HEK293 (cell line): ENCODE measurements around the gene BCL2.

Experiments
- CTCF ChIA-PET: fragments of 350-600 bp; formaldehyde crosslinking; extraction: SDS; loops from one replicate; lab custom pipeline; 2021; ENCODE audit warnings: antibody characterized with exemption; lab: Yijun Ruan, JAX
- POLR2A ChIA-PET: fragments of 300-600 bp; formaldehyde crosslinking; extraction: SDS; loops from one replicate; lab custom pipeline; 2020; ENCODE audit warnings: antibody characterized with exemption, inconsistent platforms; lab: Yijun Ruan, JAX
- H3K27ac ChIP-seq: fragments of 200-500 bp; sonication (Bioruptor generic); 2 replicates; pipeline ENCODE4 v1.5.1; 2014; ENCODE audit warnings: low read depth, low read length, control low read depth, inconsistent platforms; ENCODE audit errors: extremely low read depth
- H3K36me3 ChIP-seq, 2 experiments: fragments of 200-500 bp in 1 of 2; sonication (Bioruptor generic) in 1 of 2; 1 replicate in 1 of 2; 2 replicates in 1 of 2; pipeline ENCODE4 v1.5.1; 2014 to 2017; ENCODE audit warnings: inconsistent platforms in 2 of 2, low read length in 2 of 2; ENCODE audit not compliant: control insufficient read depth in 2 of 2, insufficient read depth in 1 of 2
- H3K4me1 ChIP-seq: fragments of 200-500 bp; sonication (Bioruptor generic); 2 replicates; pipeline ENCODE4 v1.5.1; 2014; ENCODE audit warnings: mild to moderate bottlenecking, low read length, inconsistent platforms; ENCODE audit not compliant: control insufficient read depth, insufficient read depth
- H3K4me3 ChIP-seq: 2 replicates; pipeline ENCODE4 v1.5.1; 2011; ENCODE audit warnings: low read depth, mild to moderate bottlenecking, control low read depth, low read length, moderate library complexity
- H3K9me3 ChIP-seq: fragments of 200-500 bp; sonication (Bioruptor generic); 2 replicates; pipeline ENCODE4 v1.5.1; 2014; ENCODE audit warnings: low read depth, low read length, inconsistent platforms; ENCODE audit not compliant: control insufficient read depth, insufficient read depth
- GLI2 ChIP-seq: fragments of 450-650 bp; formaldehyde crosslinking; IDR thresholded peaks from 2 replicates; pipeline ENCODE4; 2017; ENCODE audit warnings: missing biosample characterization, missing genetic modification characterization, low read depth, borderline replicate concordance
- KLF8 ChIP-seq: fragments of 450-650 bp; formaldehyde crosslinking; IDR thresholded peaks from 2 replicates; pipeline ENCODE4 v1.5.1; 2016; ENCODE audit warnings: missing biosample characterization, missing genetic modification characterization
- REPIN1 ChIP-seq: fragments of 450-650 bp; formaldehyde crosslinking; IDR thresholded peaks from 2 replicates; pipeline ENCODE4 v1.5.1; 2017; ENCODE audit warnings: missing biosample characterization, missing genetic modification characterization, low read depth
- SP2 ChIP-seq: fragments of 450-650 bp; formaldehyde crosslinking; IDR thresholded peaks from 2 replicates; pipeline ENCODE4 v1.5.1; 2016; ENCODE audit warnings: missing biosample characterization, missing genetic modification characterization
- ZBTB11 ChIP-seq: fragments of 450-650 bp; formaldehyde crosslinking; conservative IDR thresholded peaks from 2 replicates; pipeline ENCODE4 v1.5.1; 2016; ENCODE audit warnings: low read depth, missing biosample characterization, missing genetic modification characterization
- ZBTB21 ChIP-seq: fragments of 450-650 bp; formaldehyde crosslinking; IDR thresholded peaks from 2 replicates; pipeline ENCODE4 v1.5.1; 2017; ENCODE audit warnings: missing biosample characterization, missing genetic modification characterization
- ZBTB7A ChIP-seq: fragments of 450-650 bp; formaldehyde crosslinking; IDR thresholded peaks from 2 replicates; pipeline ENCODE4 v1.5.1; 2016; ENCODE audit warnings: low read depth, missing biosample characterization, missing genetic modification characterization
- ZNF10 ChIP-seq: fragments of 450-650 bp; formaldehyde crosslinking; IDR thresholded peaks from 2 replicates; pipeline ENCODE4 v1.5.1; 2017; ENCODE audit warnings: missing biosample characterization, missing genetic modification characterization
- ZNF133 ChIP-seq: fragments of 450-650 bp; formaldehyde crosslinking; IDR thresholded peaks from 2 replicates; pipeline ENCODE4 v1.5.1; 2016; ENCODE audit warnings: missing biosample characterization, missing genetic modification characterization
- ZNF175 ChIP-seq: fragments of 450-650 bp; formaldehyde crosslinking; IDR thresholded peaks from 2 replicates; pipeline ENCODE4 v1.5.1; 2016; ENCODE audit warnings: missing biosample characterization, missing genetic modification characterization
- ZNF214 ChIP-seq: fragments of 450-650 bp; formaldehyde crosslinking; IDR thresholded peaks from 2 replicates; pipeline ENCODE4 v1.5.1; 2017; ENCODE audit warnings: missing biosample characterization, mild to moderate bottlenecking, missing genetic modification characterization, borderline replicate concordance
- ZNF221 ChIP-seq: fragments of 450-650 bp; formaldehyde crosslinking; IDR thresholded peaks from 2 replicates; pipeline ENCODE4 v1.5.1; 2017; ENCODE audit warnings: missing biosample characterization, missing genetic modification characterization, borderline replicate concordance
- ZNF311 ChIP-seq: fragments of 450-650 bp; formaldehyde crosslinking; IDR thresholded peaks from 2 replicates; pipeline ENCODE4 v1.5.1; 2017; ENCODE audit warnings: missing biosample characterization, missing genetic modification characterization, borderline replicate concordance
- ZNF324 ChIP-seq: fragments of 450-650 bp; formaldehyde crosslinking; IDR thresholded peaks from 2 replicates; pipeline ENCODE4 v1.5.1; 2016; ENCODE audit warnings: missing biosample characterization, missing genetic modification characterization
- ZNF426 ChIP-seq: fragments of 450-650 bp; formaldehyde crosslinking; IDR thresholded peaks from 2 replicates; pipeline ENCODE4 v1.5.1; 2017; ENCODE audit warnings: missing biosample characterization, missing genetic modification characterization, mild to moderate bottlenecking, inconsistent platforms, moderate library complexity
- ZNF521 ChIP-seq: fragments of 450-650 bp; formaldehyde crosslinking; IDR thresholded peaks from 2 replicates; pipeline ENCODE4 v1.5.1; 2017; ENCODE audit warnings: missing biosample characterization, mild to moderate bottlenecking, missing genetic modification characterization
- ZNF571 ChIP-seq: fragments of 450-650 bp; formaldehyde crosslinking; IDR thresholded peaks from 2 replicates; pipeline ENCODE4 v1.5.0; 2017; ENCODE audit warnings: missing biosample characterization, missing genetic modification characterization
- ZNF585B ChIP-seq: fragments of 450-650 bp; formaldehyde crosslinking; IDR thresholded peaks from 2 replicates; pipeline ENCODE4 v1.5.1; 2016; ENCODE audit warnings: missing biosample characterization, missing genetic modification characterization
- ZNF600 ChIP-seq: fragments of 450-650 bp; formaldehyde crosslinking; IDR thresholded peaks from 2 replicates; pipeline ENCODE4 v1.5.1; 2016; ENCODE audit warnings: missing biosample characterization, missing genetic modification characterization
- ZNF639 ChIP-seq: fragments of 450-650 bp; formaldehyde crosslinking; IDR thresholded peaks from 2 replicates; pipeline ENCODE4 v1.5.1; 2016; ENCODE audit warnings: missing biosample characterization, missing genetic modification characterization
- ZNF658 ChIP-seq: fragments of 450-650 bp; formaldehyde crosslinking; IDR thresholded peaks from 2 replicates; pipeline ENCODE4; 2016; ENCODE audit warnings: missing biosample characterization, missing genetic modification characterization
- ZNF670 ChIP-seq: fragments of 450-650 bp; formaldehyde crosslinking; IDR thresholded peaks from 2 replicates; pipeline ENCODE4 v1.5.1; 2016; ENCODE audit warnings: missing biosample characterization, missing genetic modification characterization, low read depth
- ZNF837 ChIP-seq: fragments of 450-650 bp; formaldehyde crosslinking; IDR thresholded peaks from 2 replicates; pipeline ENCODE4 v1.5.1; 2016; ENCODE audit warnings: missing biosample characterization, missing genetic modification characterization
- ZSCAN16 ChIP-seq: fragments of 450-650 bp; formaldehyde crosslinking; IDR thresholded peaks from 2 replicates; pipeline ENCODE4 v1.5.1; 2016; ENCODE audit warnings: missing biosample characterization, missing genetic modification characterization
- ZSCAN23 ChIP-seq: fragments of 450-650 bp; formaldehyde crosslinking; IDR thresholded peaks from 2 replicates; pipeline ENCODE4 v1.5.1; 2016; ENCODE audit warnings: missing biosample characterization, missing genetic modification characterization
- ZXDB ChIP-seq: fragments of 450-650 bp; formaldehyde crosslinking; IDR thresholded peaks from 2 replicates; pipeline ENCODE4 v1.5.1; 2016; ENCODE audit warnings: missing biosample characterization, missing genetic modification characterization
- TF ChIP-seq, protein P1 (sequence below): fragments of 450-650 bp; formaldehyde crosslinking; IDR thresholded peaks from 2 replicates; pipeline ENCODE4 v1.5.1; 2016; ENCODE audit warnings: missing biosample characterization, missing genetic modification characterization, borderline replicate concordance
- TF ChIP-seq, protein P2 (sequence below): fragments of 450-650 bp; formaldehyde crosslinking; IDR thresholded peaks from 2 replicates; pipeline ENCODE4 v1.5.1; 2016; ENCODE audit warnings: missing biosample characterization, missing genetic modification characterization

The BCL2 gene

DNA sequence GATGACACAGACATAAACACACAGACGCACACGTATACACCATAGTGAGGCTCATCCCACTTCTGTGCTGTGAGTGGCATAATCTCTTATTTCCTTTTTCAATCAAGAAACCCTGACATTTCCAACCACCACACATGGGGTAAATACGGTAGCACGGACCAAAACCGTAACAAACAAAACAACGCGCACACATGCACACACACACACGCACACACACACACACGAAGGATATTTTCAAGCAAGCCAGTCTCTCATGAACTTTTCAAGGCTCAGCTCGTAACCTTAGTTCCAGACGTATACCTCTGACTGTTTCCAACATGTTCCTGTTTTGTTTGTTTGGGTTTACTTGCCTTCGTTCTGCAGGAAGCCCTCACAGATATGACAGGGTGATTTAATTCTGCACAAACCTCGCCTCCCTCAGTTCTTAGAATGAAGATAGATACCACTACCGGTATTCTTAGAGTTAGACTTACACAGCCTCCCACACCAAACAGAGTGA, 119.8 kb downstream of the BCL2 start (continued):
- TF ChIP-seq, protein P1, sequence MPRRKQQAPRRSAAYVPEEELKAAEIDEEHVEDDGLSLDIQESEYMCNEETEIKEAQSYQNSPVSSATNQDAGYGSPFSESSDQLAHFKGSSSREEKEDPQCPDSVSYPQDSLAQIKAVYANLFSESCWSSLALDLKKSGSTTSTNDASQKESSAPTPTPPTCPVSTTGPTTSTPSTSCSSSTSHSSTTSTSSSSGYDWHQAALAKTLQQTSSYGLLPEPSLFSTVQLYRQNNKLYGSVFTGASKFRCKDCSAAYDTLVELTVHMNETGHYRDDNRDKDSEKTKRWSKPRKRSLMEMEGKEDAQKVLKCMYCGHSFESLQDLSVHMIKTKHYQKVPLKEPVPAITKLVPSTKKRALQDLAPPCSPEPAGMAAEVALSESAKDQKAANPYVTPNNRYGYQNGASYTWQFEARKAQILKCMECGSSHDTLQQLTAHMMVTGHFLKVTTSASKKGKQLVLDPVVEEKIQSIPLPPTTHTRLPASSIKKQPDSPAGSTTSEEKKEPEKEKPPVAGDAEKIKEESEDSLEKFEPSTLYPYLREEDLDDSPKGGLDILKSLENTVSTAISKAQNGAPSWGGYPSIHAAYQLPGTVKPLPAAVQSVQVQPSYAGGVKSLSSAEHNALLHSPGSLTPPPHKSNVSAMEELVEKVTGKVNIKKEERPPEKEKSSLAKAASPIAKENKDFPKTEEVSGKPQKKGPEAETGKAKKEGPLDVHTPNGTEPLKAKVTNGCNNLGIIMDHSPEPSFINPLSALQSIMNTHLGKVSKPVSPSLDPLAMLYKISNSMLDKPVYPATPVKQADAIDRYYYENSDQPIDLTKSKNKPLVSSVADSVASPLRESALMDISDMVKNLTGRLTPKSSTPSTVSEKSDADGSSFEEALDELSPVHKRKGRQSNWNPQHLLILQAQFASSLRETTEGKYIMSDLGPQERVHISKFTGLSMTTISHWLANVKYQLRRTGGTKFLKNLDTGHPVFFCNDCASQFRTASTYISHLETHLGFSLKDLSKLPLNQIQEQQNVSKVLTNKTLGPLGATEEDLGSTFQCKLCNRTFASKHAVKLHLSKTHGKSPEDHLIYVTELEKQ = no peak
- TF ChIP-seq ZBTB21 = no peak
- no peak for TF ChIP-seq ZNF639 (tag by site-specific recombination)
- TF ChIP-seq ZNF426 = no peak
- no peak for TF ChIP-seq ZNF311 (tag by site-specific recombination)
- TF ChIP-seq ZBTB11 (tag by site-specific recombination) = no peak
- TF ChIP-seq ZBTB7A = no peak
- no peak for TF ChIP-seq ZNF670 (tag by site-specific recombination)
- TF ChIP-seq ZNF214 (tag by site-specific recombination) = no peak
- no peak for TF ChIP-seq ZNF571 (tag by site-specific recombination)
- no peak for TF ChIP-seq ZNF221 (tag by site-specific recombination)
- TF ChIP-seq ZNF175 (tag by site-specific recombination) = no peak
- TF ChIP-seq SP2 (tag by site-specific recombination) = no peak
- peak; percentile 89 for TF ChIP-seq ZNF600
- TF ChIP-seq ZNF837 (tag by site-specific recombination) = no peak
- TF ChIP-seq ZNF324 (tag by site-specific recombination) = no peak
- TF ChIP-seq GLI2 (tag by site-specific recombination) = no peak
- TF ChIP-seq ZXDB (tag by site-specific recombination) = peak; percentile 19; the same call in 1 of the 2 replicates

- H3K27ac ChIP-seq = no peak overlapping the region
- peaks cover 10% of the 10 kb centered on the region for H3K4me1 ChIP-seq
- TF ChIP-seq ZNF10 (tag by site-specific recombination) = no peak
- TF ChIP-seq, protein P2, sequence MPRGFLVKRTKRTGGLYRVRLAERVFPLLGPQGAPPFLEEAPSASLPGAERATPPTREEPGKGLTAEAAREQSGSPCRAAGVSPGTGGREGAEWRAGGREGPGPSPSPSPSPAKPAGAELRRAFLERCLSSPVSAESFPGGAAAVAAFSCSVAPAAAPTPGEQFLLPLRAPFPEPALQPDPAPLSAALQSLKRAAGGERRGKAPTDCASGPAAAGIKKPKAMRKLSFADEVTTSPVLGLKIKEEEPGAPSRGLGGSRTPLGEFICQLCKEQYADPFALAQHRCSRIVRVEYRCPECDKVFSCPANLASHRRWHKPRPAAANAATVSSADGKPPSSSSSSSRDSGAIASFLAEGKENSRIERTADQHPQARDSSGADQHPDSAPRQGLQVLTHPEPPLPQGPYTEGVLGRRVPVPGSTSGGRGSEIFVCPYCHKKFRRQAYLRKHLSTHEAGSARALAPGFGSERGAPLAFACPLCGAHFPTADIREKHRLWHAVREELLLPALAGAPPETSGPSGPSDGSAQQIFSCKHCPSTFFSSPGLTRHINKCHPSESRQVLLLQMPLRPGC = no peak
- TF ChIP-seq ZNF133 (tag by site-specific recombination) = peak; percentile 55; the same call in 1 of the 2 replicates
- no peak for TF ChIP-seq ZNF521
- TF ChIP-seq ZNF585B (tag by site-specific recombination) = no peak
- peak; percentile 16; the same call in 1 of the 2 replicates for TF ChIP-seq REPIN1 (tag by site-specific recombination)
- TF ChIP-seq ZNF658 (tag by site-specific recombination) = no peak
- no peak for TF ChIP-seq ZSCAN16 (tag by site-specific recombination)
- no peak for TF ChIP-seq KLF8 (tag by site-specific recombination)
- TF ChIP-seq ZSCAN23 = peak; percentile 16; the same call in 1 of the 2 replicates
Observed at GRCh38 chr18:63198868-63199742, 120.5 kb downstream of the BCL2 start.

More at GRCh38 chr18:63198868-63199742, 120.5 kb downstream of the BCL2 start:
- H3K9me3 ChIP-seq = no peaks in the 10 kb centered on the region
- ChIA-PET POLR2A (no interaction called here), CTCF (no interaction called here)
- no peaks in the 10 kb centered on the region for H3K36me3 ChIP-seq
- H3K4me3 ChIP-seq = no peak overlapping the region
